GM18511 (cell line): ENCODE results near the gene LBHD1.
"Not testable (repeated sequence)": the region's sequence is repeated elsewhere in the genome, so short reads cannot be mapped to it uniquely, and the experiment has no call there.

Experiments
- ATAC-seq: cut with Tn5 transposase; IDR thresholded peaks from one replicate; pipeline ENCODE4 v1.9.1; 2021; ENCODE audit warnings: mild to moderate bottlenecking, moderate library complexity; ENCODE audit not compliant: unreplicated experiment

Gene LBHD1

DNA sequence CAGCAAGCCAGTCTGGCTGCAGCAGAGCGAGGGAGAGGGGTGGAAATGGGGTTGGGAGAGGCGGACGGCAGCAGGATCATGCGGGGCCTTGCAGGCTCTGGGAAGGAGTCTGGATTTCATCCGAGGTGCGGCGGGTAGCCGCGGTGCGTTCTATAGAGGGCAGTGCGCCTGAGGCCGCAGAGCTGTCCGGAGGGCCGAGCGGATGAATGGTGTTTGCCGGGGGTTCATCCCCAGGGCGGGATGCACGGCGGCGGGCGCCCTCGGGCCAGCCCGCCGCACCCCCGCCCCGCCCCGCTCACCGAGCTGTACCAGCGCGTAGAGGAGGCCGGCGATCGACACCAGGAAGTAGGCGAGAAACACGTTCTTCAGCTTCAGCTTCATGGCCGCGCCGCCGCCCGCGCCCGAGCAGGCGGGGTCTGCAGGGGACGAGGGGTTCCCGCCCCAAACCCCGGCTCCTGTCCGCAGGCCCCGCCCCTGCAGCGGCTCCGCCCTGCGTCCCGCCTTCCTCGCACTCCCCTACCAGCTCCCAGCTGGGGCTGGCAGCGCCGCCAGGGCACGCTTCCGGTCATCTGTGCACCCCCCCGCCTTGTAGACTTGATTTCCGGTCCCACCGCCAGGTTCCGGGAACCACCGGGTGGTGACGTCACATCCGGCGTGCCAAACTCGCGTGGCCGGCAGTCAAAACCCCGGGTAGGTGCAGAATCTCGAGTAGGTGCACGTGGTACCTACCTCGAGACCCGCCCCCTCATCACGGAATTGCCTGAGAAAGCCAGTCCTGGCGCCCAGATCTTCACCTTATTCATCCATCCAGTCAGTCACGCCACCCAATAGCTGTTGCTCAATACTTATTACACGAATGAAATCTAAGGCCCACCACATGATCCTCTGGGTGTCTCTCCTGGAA is 50.2 kb downstream of the LBHD1 start, which contains the start of gene B3GAT3:
Gene B3GAT3, minus strand, starts transcription at position 420 of the 904 bp plus-strand sequence. Its CDS starts 39 bp downstream, at position 381.
- ATAC-seq = peak; percentile 95

DNA sequence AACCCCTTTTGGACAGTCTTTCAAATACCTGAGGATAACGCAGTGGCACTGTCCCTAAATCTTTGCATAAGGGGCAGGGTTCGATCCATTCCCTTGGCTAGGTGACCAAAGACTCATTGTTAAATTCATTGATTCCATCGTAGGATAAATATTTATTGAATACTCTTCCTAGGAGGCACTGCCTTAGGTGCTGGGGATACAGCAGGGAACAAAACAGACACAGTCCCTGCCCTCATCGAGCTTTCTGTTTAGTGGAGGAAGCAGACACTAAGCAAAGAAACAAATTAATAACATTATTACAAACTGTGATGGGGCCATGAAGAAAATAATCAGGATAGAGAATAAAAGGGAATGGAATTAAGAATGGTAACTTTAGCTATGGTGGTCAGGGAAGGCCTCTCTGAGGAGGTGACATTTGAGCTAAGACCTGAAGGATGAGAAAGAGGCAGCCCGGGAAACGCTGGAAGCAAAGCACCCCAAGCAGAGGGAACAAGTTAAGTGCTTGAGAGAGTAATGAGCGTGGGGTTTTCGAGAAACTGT is 51.0 kb downstream of the LBHD1 start:
- no peak for ATAC-seq

DNA sequence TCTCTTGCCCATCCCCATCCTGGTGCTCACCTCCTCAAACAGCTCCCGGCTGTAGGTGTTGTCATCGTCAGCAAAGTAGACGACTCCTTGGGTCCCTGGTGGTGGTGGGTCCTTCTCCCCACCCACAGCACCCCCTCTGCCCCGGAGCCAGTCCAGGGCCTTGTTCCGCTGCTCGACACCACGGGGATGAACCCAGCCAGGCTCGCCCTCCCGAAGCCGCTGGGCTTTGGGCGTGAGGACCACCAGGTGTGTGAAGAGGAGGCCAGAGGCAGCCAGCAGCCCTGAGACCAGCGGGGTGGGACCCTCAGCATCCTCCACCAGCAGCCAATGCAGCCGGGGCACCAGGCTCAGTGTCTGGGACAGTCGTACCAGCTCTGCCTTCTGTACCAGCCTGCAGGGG is 55.1 kb downstream of the LBHD1 start:
- not testable (repeated sequence) for ATAC-seq

DNA sequence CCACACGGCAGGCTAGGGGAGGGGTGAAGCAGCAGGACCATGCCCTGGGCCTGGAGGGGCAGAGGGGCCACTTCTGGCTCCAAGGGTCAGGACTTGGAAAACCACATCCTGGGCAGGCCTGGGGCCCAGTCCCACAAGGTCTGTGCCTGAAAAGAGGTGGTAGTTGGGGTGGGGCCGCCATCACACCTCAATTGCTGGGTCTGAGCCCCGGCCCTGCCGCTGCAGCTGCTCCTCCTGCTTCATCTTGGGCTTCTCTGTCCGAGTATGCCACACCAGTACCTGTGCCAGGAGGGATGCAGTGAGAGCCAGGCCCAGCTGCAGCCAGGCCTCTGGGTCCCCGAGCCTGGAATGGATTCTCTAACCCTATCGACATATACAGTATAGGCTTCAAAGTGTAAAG is 56.5 kb downstream of the LBHD1 start:
- ATAC-seq = no peak

DNA sequence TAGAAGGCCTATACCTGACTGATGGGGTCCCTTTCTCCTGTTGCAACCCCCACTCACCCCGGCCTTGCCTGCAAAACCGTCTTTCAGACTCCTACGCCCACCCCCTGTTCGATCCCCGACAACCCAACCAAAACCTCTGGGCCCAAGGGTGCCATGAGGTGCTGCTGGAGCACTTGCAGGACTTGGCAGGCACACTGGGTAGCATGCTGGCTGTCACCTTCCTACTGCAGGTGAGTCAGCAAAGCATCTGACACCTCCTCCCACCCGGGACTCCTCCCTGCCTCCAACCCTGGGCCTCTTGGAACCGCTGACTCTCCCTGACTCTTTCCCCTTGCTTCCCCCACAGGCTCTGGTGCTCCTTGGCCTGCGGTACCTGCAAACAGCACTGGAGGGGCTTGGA is 57.8 kb downstream of the LBHD1 start:
- ATAC-seq = no peak

DNA sequence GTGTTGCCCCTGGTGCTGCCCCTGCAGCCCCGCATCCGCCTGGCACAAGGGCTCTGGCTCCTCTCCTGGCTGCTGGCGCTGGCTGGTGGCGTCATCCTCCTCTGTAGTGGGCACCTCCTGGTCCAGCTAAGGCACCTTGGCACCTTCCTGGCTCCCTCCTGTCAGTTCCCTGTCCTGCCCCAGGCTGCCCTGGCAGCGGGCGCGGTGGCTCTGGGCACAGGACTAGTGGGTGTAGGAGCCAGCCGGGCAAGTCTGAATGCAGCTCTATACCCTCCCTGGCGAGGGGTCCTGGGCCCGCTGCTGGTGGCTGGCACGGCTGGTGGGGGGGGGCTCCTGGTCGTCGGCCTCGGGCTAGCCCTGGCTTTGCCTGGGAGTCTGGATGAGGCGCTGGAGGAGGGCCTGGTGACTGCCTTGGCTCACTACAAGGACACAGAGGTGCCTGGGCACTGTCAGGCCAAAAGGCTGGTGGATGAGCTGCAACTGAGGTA is 58.7 kb downstream of the LBHD1 start:
- no peak for ATAC-seq
